Activated naive CD8-positive, alpha-beta T cell treated with anti-CD3 and anti-CD28 coated beads for 36 hours (primary cell): ENCODE data around the gene SYK. TPM values are rescaled to one million over a fixed set of nuclear protein-coding genes. Genes with fewer than 3 reads are reported as not detected.

Source experiments
- DNase-seq: peaks from one replicate; pipeline ENCODE4 v3.0.0; 2021
- H3K27ac Mint-ChIP-seq: one replicate; pipeline ENCODE4 v1.8.0; 2022; ENCODE audit warnings: mild to moderate bottlenecking, moderate library complexity, mixed read lengths
- H3K27me3 Mint-ChIP-seq: one replicate; pipeline ENCODE4 v1.8.0; 2022; ENCODE audit warnings: mild to moderate bottlenecking, mixed read lengths
- H3K36me3 Mint-ChIP-seq: one replicate; pipeline ENCODE4 v1.8.0; 2021; ENCODE audit warnings: mild to moderate bottlenecking, mixed read lengths
- H3K4me1 Mint-ChIP-seq: one replicate; pipeline ENCODE4 v1.8.0; 2021; ENCODE audit warnings: mixed read lengths
- H3K4me3 Mint-ChIP-seq: one replicate; pipeline ENCODE4 v1.8.0; 2022; ENCODE audit warnings: mild to moderate bottlenecking, moderate library complexity, mixed read lengths
- H3K9me3 Mint-ChIP-seq: one replicate; pipeline ENCODE4 v1.8.0; 2022; ENCODE audit warnings: mixed read lengths
- total RNA-seq, 2 experiments: library from RNA; stranded (reverse); gene quantifications; one replicate each; pipeline ENCODE4 v1.2.3, GENCODE V29; 2021

Gene SYK
- total RNA-seq, 2 experiments from 2014 or later, result 0.37 to 0.48 TPM

- DNase-seq, result no peak
- Mint-ChIP-seq H3K27ac (no peak overlapping the region), H3K9me3 (no peaks in the 10 kb centered on the region), H3K36me3 (no peaks in the 10 kb centered on the region), H3K27me3 (peaks cover 13% of the 10 kb centered on the region), H3K4me3 (no peak overlapping the region), H3K4me1 (no peaks in the 10 kb centered on the region)
These were observed 24.9 kb downstream of the SYK start for GRCh38 chr9:90826326-90827020.

GRCh38 chr9:90827181-90827871, 25.7 kb downstream of the SYK start:
- Mint-ChIP-seq H3K36me3 (no peaks in the 10 kb centered on the region), H3K4me1 (no peaks in the 10 kb centered on the region), H3K4me3 (no peak overlapping the region), H3K27ac (peak overlapping the region; percentile 47), H3K9me3 (no peaks in the 10 kb centered on the region), H3K27me3 (peaks cover 13% of the 10 kb centered on the region)
- DNase-seq, result no peak

GRCh38 chr9:90830051-90830450, 28.4 kb downstream of the SYK start:
- no peaks in the 10 kb centered on the region for H3K4me1 Mint-ChIP-seq
- no peak for DNase-seq

GRCh38 chr9:90830977-90831376, 29.4 kb downstream of the SYK start:
- no peak overlapping the region for H3K27ac Mint-ChIP-seq
- DNase-seq, result no peak
- no peaks in the 10 kb centered on the region for H3K9me3 Mint-ChIP-seq
- peaks cover 3% of the 10 kb centered on the region for H3K27me3 Mint-ChIP-seq
- H3K4me1 Mint-ChIP-seq, result no peaks in the 10 kb centered on the region
- no peak overlapping the region for H3K4me3 Mint-ChIP-seq
- no peaks in the 10 kb centered on the region for H3K36me3 Mint-ChIP-seq

More at GRCh38 chr9:90830051-90830450, 28.4 kb downstream of the SYK start:
- Mint-ChIP-seq H3K27ac (no peak overlapping the region), H3K36me3 (no peaks in the 10 kb centered on the region), H3K9me3 (no peaks in the 10 kb centered on the region), H3K4me3 (no peak overlapping the region), H3K27me3 (peaks cover 8% of the 10 kb centered on the region)

- Mint-ChIP-seq H3K9me3 (no peaks in the 10 kb centered on the region), H3K27ac (no peak overlapping the region), H3K27me3 (no peaks in the 10 kb centered on the region), H3K36me3 (no peaks in the 10 kb centered on the region), H3K4me1 (no peaks in the 10 kb centered on the region), H3K4me3 (no peak overlapping the region)
- no peak for DNase-seq
These were observed 30.6 kb downstream of the SYK start for GRCh38 chr9:90832261-90832660.

- Mint-ChIP-seq H3K36me3 (no peaks in the 10 kb centered on the region), H3K27me3 (no peaks in the 10 kb centered on the region), H3K4me1 (no peaks in the 10 kb centered on the region), H3K4me3 (no peak overlapping the region), H3K27ac (no peak overlapping the region), H3K9me3 (no peaks in the 10 kb centered on the region)
- DNase-seq, result no peak
These were observed 33.4 kb downstream of the SYK start for GRCh38 chr9:90834828-90835595.

GRCh38 chr9:90836411-90837080, 34.9 kb downstream of the SYK start:
- H3K36me3 Mint-ChIP-seq, result no peaks in the 10 kb centered on the region
- H3K4me3 Mint-ChIP-seq, result no peak overlapping the region
- no peaks in the 10 kb centered on the region for H3K9me3 Mint-ChIP-seq
- H3K4me1 Mint-ChIP-seq, result no peaks in the 10 kb centered on the region
- no peaks in the 10 kb centered on the region for H3K27me3 Mint-ChIP-seq
- no peak overlapping the region for H3K27ac Mint-ChIP-seq
- no peak for DNase-seq

- Mint-ChIP-seq H3K27ac (no peak overlapping the region), H3K27me3 (no peaks in the 10 kb centered on the region), H3K4me3 (no peak overlapping the region), H3K4me1 (no peaks in the 10 kb centered on the region), H3K9me3 (no peaks in the 10 kb centered on the region), H3K36me3 (no peaks in the 10 kb centered on the region)
- no peak for DNase-seq
These were observed 36.5 kb downstream of the SYK start for GRCh38 chr9:90838098-90838497.

GRCh38 chr9:90838581-90839154, 37.0 kb downstream of the SYK start:
- Mint-ChIP-seq H3K9me3 (no peaks in the 10 kb centered on the region), H3K27ac (no peak overlapping the region), H3K4me3 (no peak overlapping the region), H3K36me3 (no peaks in the 10 kb centered on the region), H3K4me1 (no peaks in the 10 kb centered on the region), H3K27me3 (no peaks in the 10 kb centered on the region)
- DNase-seq, result no peak

GRCh38 chr9:90839183-90839728, 37.6 kb downstream of the SYK start:
- Mint-ChIP-seq H3K4me3 (no peak overlapping the region), H3K9me3 (no peaks in the 10 kb centered on the region), H3K4me1 (no peaks in the 10 kb centered on the region), H3K36me3 (no peaks in the 10 kb centered on the region), H3K27me3 (no peaks in the 10 kb centered on the region), H3K27ac (no peak overlapping the region)
- DNase-seq, result no peak

- Mint-ChIP-seq H3K4me1 (no peaks in the 10 kb centered on the region), H3K9me3 (no peaks in the 10 kb centered on the region), H3K27me3 (no peaks in the 10 kb centered on the region), H3K36me3 (no peaks in the 10 kb centered on the region), H3K4me3 (no peak overlapping the region), H3K27ac (no peak overlapping the region)
- DNase-seq, result no peak
These were observed 39.1 kb downstream of the SYK start for GRCh38 chr9:90840696-90841095.

GRCh38 chr9:90841213-90841612, 39.6 kb downstream of the SYK start:
- H3K4me1 Mint-ChIP-seq, result no peaks in the 10 kb centered on the region
- no peaks in the 10 kb centered on the region for H3K36me3 Mint-ChIP-seq
- H3K9me3 Mint-ChIP-seq, result no peaks in the 10 kb centered on the region
- H3K4me3 Mint-ChIP-seq, result no peak overlapping the region
- H3K27ac Mint-ChIP-seq, result no peak overlapping the region
- DNase-seq, result no peak
- H3K27me3 Mint-ChIP-seq, result no peaks in the 10 kb centered on the region

GRCh38 chr9:90841615-90842014, 40.0 kb downstream of the SYK start:
- no peaks in the 10 kb centered on the region for H3K36me3 Mint-ChIP-seq
- no peak overlapping the region for H3K27ac Mint-ChIP-seq

GRCh38 chr9:90842176-90842777, 40.7 kb downstream of the SYK start:
- no peaks in the 10 kb centered on the region for H3K36me3 Mint-ChIP-seq

More at GRCh38 chr9:90841615-90842014, 40.0 kb downstream of the SYK start:
- DNase-seq, result no peak
- Mint-ChIP-seq H3K9me3 (no peaks in the 10 kb centered on the region), H3K4me1 (no peaks in the 10 kb centered on the region), H3K27me3 (no peaks in the 10 kb centered on the region), H3K4me3 (no peak overlapping the region)

More at GRCh38 chr9:90842176-90842777, 40.7 kb downstream of the SYK start:
- no peaks in the 10 kb centered on the region for H3K4me1 Mint-ChIP-seq
- no peak overlapping the region for H3K4me3 Mint-ChIP-seq
- H3K27me3 Mint-ChIP-seq, result no peaks in the 10 kb centered on the region
- no peaks in the 10 kb centered on the region for H3K9me3 Mint-ChIP-seq
- H3K27ac Mint-ChIP-seq, result no peak overlapping the region
- DNase-seq, result no peak
